Lower leg skin (tissue), 3 donors: ENCODE results near the gene CC2D2B.
"Not testable (repeated sequence)": the region's sequence is repeated elsewhere in the genome, so short reads cannot be mapped to it uniquely, and the experiment has no call there.

Source experiments
- CTCF ChIP-seq, 3 donors: fragments of 450-650 bp; IDR thresholded peaks; one replicate each; pipeline ENCODE4 v1.5.1; 2016; ENCODE audit warnings: antibody characterized with exemption in 3 of 3, mild to moderate bottlenecking in 3 of 3, moderate library complexity in 2 of 3
- POLR2A ChIP-seq, 2 donors: fragments of 450-650 bp; IDR thresholded peaks; one replicate each; pipeline ENCODE4 v1.6.1; 2016 to 2017; ENCODE audit warnings: antibody characterized with exemption in 2 of 2, mild to moderate bottlenecking in 1 of 2, moderate library complexity in 1 of 2

GRCh38 chr10:95905897-95906580, 1.7 kb upstream of the CC2D2B start:
- TF ChIP-seq CTCF, POLR2A (IDR thresholded peaks at IDR 0.05): not testable (repeated sequence)
